HG02623 (cell line): ENCODE results near the gene ZDHHC11B.
"Not testable (repeated sequence)": the region's sequence is repeated elsewhere in the genome, so short reads cannot be mapped to it uniquely, and the experiment has no call there.

Experiments used
- ATAC-seq: cut with Tn5 transposase; IDR thresholded peaks from one replicate; pipeline ENCODE4 v1.9.1; 2021; ENCODE audit warnings: moderate library complexity; ENCODE audit not compliant: unreplicated experiment

ZDHHC11B gene

GRCh38 chr5:771087-771781 is 13.3 kb downstream of the ZDHHC11B start:
- not testable (repeated sequence) for ATAC-seq

DNA sequence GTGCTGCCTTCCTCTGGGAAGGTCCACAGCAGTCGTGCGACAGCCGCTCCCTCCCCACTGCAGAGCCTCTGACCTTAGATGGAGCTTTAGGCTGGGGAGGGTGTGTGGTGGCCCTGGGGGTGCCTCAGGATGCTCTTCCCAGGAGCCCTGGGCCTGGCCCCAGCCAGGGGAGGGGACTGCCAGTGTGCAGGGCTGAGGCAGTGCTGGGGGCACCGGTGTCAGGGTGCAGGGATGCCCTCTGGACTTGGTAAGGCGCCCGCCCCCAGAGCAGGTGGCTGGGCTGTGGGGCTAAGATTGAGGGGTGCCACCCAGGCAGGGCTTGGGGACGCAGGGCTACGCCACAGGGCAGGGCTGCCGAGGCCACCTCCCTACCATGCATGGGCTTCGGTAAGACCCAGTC is 13.9 kb downstream of the ZDHHC11B start:
- ATAC-seq = not testable (repeated sequence)

DNA sequence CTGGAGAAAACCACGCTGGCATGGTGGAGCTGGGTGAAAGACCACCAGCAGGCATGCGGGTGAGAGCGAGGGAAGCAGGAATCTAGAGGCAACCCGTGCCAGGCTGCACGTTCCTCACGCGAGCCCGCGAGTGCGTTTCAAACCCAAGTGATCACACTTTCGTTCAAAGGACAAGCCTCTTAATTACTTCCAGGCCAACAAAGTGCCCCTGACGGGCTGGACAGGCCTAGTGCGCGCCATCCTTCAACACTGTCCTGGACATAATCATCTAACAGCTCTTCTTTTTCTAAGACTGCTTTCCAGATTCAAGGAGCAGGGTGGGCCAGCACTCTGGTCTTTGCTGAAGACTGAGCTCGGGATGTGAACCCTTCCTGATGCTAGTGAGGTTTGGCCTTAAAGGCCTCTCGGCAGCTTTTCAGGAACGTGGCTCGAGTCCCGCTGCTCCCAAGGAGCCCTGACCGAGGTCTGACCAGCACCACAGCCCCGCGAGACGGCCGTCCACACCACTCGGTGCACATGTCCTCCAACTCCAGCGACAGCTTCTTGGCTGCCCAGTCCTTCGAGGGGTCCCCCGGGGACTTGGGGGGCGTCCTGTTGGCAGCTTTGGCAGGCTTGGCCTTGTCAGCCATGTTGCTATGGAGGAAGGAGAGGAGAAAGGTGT is 14.9 kb downstream of the ZDHHC11B start:
- not testable (repeated sequence) for ATAC-seq

DNA sequence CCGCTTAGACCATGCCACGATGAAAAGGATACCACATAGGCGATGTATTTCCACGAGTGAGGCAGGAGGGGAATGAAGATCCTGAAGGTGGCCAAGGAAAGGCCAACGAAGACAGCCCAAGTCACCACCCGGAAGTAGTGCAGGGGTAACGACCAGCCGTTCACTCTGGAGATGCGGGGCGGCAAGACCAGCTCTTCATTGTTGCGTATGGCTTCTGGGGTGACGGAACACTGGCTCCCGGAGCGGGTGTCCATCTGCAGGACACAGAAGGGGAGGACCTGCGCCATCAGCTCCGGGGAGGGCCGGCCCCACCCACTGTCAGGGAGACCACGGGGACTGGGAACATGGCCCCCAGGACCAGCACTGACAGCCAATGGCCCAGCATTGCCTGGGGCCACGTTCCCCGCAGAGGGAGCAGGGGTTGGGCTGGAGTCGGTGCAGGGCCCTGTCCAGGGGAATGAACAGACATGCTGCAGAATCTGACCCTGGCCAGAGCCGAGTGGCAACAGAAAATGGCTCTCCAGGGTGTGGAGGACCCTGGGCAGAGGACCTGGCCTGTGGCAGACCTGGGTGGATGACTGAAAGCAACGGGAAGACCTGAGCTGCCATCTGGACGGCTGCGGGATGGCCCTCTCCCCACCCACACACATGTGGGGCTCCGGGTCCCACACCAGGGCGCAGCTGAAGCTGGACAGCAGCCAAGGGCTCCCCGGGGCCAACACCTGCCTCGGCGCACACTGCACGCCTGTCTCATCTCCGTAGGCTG is 17.7 kb downstream of the ZDHHC11B start:
- no peak for ATAC-seq

- no peak for ATAC-seq
Measured at GRCh38 chr5:765948-766631, 18.4 kb downstream of the ZDHHC11B start.

GRCh38 chr5:763998-764781 is 20.3 kb downstream of the ZDHHC11B start:
- no peak for ATAC-seq

DNA sequence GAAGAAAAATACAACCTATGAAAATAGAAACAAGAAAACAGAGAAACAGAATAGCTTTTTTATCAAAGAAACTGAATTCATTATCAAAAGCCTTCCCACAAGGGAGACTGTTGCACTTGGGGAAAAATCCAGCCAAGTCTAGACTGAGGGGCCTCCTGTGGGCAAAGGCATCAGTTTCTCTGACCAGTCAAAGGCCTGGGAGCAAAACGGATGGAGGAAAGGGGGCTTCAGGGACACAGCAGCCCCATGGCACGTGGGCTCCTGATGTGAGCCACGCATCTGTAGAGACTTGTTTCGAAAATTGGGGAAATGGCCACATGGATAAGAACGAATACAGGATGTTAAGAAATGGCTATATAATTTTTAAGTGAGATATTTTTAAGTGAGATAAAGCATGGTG is 21.1 kb downstream of the ZDHHC11B start:
- no peak for ATAC-seq

- not testable (repeated sequence) for ATAC-seq
Measured at GRCh38 chr5:762996-763395, 21.5 kb downstream of the ZDHHC11B start.

GRCh38 chr5:761854-762710 is 22.4 kb downstream of the ZDHHC11B start:
- ATAC-seq = no peak

GRCh38 chr5:761059-761771 is 23.3 kb downstream of the ZDHHC11B start:
- ATAC-seq = no peak

DNA sequence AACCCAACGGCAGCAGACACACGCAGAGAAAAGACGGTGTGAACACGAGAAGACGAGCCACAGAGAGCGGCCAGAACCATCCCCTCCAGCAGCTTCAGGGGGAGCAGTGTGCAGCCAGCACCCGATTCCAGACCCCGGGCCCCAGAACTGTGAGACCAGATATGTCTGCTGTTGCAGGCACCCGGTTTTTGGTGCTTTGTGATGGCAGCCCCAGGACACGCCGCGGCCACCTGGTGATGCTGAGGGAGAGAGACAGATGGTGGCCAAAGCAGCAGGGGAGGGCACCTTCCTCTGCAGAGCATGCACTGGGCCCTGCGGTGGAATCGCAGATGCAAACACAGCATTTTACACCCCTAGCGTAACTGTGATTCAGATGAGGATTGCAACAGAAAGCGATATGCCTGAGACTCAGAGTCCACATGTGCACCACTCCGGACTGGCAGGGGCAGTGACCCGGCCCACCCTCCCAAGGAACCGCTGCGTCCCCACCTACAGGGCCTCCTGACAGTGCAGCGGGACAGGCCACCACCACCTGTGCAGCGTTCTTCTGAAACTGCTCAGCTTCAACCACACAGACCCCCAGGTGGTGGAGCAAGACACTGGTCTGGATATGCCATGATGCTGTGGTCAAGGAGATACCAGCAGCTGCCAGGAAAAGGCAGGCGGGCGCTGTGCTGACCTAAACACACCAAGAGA is 24.0 kb downstream of the ZDHHC11B start:
- ATAC-seq = no peak

DNA sequence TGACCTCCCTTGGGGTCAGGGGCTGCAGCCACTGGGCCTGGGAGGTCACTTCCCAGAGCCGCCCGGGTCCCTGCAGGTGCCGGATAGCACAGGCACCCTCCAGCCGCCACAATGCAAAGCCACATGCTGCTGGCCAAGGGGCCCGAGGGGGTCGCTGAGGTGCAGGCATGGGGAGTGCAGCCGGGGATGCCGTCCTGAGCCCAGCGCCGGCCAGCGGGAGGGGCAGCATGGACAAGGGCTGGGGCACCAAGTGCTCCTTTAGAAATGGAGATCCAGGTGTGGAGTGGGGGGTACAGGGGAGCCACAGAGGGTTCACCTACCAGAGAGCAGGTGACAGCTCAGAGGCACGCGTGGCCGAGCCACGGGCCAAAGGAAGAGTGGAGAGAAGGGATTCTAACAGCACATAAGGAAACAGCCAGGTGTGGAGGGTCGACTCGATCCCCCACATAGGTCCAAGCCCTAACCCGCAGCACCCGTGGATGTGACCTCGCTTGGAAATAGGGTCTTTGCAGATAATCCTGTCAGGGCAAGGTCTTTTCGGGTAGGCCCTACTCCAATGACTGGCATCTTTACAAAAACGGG is 24.7 kb downstream of the ZDHHC11B start:
- no peak for ATAC-seq

DNA sequence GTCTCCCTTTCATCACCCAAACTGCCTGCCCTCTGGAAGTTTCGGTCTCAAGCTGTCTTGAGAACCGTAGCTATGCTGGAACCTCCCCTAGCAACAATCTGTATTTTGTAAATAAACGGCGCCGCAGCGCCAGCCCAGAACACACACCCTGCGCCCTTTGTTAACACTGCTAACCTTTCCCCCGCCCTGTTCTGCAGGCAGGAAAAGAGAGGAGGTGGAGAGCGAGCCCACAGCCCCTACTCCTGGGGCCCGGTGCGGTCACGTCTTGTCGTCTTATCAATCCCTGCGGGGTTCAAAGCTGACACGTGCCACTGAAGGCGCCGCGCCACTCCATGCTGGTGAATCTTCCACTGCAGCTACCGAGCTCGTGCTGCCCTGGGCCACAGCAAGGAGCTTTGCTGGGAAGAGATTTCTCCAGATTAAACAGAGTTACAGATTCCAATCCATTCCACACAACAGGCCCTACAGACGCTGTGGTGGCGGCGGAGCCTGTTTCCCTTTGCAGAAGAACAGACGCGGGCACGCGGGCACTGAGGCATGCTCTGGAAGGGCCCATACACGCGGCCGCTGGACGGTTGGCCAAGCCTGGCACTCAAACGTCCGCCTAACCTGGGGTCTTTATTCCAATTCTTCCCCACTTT is 25.3 kb downstream of the ZDHHC11B start:
- no peak for ATAC-seq

- no peak for ATAC-seq
Measured at GRCh38 chr5:758698-759053, 25.9 kb downstream of the ZDHHC11B start.

DNA sequence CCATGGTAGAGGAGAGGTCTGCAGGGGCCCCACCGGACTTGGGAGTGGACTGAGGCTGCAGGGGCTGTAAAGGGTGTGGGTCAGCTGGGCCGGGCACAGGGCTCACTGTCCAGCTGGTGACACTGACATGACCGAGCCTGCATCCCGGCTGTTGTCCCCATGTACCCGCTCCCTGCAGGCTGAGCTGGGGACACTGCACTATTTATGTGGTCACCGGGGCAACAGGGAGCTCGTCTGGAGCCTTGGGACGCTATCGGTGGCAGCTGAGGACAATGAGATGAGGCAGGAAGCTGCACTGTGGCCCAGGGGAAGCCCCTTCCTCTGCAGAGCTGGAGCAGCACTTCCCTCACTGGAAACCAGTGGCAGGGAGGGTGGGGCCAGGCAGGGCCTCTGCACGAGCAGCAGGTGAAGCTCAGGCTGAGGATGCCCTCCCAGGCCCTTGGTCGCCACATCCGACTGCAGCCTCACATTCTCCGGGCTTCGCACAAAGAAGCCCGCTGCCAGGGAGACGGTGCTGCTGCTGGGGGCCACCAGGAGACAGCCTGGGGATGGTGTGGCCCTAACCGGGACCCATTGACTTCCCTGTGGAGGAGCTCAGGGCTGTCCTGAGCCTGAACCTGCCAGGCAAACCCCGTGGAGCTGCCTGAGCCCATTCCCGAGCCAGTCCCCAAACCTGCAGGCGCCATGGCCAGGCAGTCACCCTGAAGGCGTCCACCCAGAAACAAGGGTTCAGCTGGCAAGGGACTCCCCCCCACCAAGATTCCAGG is 26.4 kb downstream of the ZDHHC11B start:
- ATAC-seq = no peak

DNA sequence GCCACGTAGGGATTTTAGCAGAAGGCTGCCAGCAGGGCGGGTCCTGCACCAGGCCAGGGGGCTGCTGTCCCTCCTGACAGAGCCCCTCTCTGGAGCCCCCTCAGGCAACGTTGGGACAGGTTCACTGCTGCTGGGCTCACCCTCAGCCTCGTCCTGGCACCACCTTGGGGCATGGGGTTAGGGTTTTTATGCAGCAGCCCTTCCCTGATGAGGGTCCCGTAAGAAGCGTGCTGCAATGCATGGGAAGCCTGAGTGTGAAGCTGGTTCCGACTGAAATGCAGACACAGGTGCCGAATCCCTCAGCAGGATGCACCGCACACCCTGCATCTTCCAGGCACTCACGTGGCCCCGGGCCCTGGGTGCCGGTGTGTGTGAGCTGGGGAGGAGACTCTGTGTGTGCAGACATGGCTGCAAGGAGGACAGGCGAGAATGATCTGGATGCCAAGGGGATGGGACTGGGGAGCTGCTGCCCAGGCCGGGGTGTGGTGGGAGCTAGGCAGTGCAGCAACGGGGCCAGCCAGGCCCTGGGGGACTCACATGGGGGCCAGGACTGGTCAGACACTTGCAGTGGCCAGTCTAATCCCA is 27.1 kb downstream of the ZDHHC11B start:
- ATAC-seq = no peak
